ENCODE measurements around the gene GRIP2.

- TF ChIP-seq CTCF (IDR thresholded peaks at IDR 0.05) = no peak
- TF ChIP-seq POLR2A (IDR thresholded peaks at IDR 0.05) = no peak
Measured at GRCh38 chr3:14481646-14482036, 58.5 kb downstream of the GRIP2 start.
